Measurements from ENCODE around the gene DDX10. TPM values are rescaled to one million over a fixed set of nuclear protein-coding genes. Genes with fewer than 3 reads are reported as not detected.

Gene DDX10
- total and polyA plus RNA-seq, 4 donors = 8.0 to 11.8 (median 9.0) TPM

- TF ChIP-seq ATF3 (IDR thresholded peaks at IDR 0.05) (no peak), EGR1 (IDR thresholded peaks at IDR 0.05; ENCODE audit: low read depth in 2 of 2) (no peak), YY1 (IDR thresholded peaks at IDR 0.05) (no peak), HNF4A (conservative IDR thresholded peaks at IDR 0.05) (no peak), MAX (IDR thresholded peaks at IDR 0.05) (no peak), ZBTB33 (IDR thresholded peaks at IDR 0.05) (no peak), GABPA (IDR thresholded peaks at IDR 0.05 in 1 of 2, conservative IDR thresholded peaks at IDR 0.05 in 1 of 2) (no peak), CTCF (IDR thresholded peaks at IDR 0.05; ENCODE audit: low read depth, low read length, missing input control) (no peak), TAF1 (conservative IDR thresholded peaks at IDR 0.05) (no peak), JUND (IDR thresholded peaks at IDR 0.05) (no peak), FOXA2 (IDR thresholded peaks at IDR 0.05) (no peak), NR2F2 (IDR thresholded peaks at IDR 0.05) (no peak), HNF4G (IDR thresholded peaks at IDR 0.05) (no peak)
- no peaks in the 10 kb centered on the region for H3K27me3 ChIP-seq (ENCODE audit: control insufficient read depth in 4 of 4, insufficient read depth in 4 of 4, low read length in 3 of 4)
- no peaks in the 10 kb centered on the region for H3K36me3 ChIP-seq (ENCODE audit: control insufficient read depth in 4 of 4, insufficient read depth in 3 of 4, low read depth in 1 of 4, low read length in 3 of 4)
- H3K4me1 ChIP-seq (ENCODE audit: control insufficient read depth in 4 of 4, insufficient read depth in 4 of 4, low read length in 3 of 4) = no peaks in the 10 kb centered on the region
- H3K4me3 ChIP-seq (ENCODE audit: low read depth in 1 of 3, low read length in 3 of 3) = no peak overlapping the region
- no peak for DNase-seq (ENCODE audit: low spot score)
- no peak overlapping the region for H3K27ac ChIP-seq (ENCODE audit: low read depth in 1 of 2, low read length in 2 of 2)
- no peak overlapping the region for H3K9ac ChIP-seq (ENCODE audit: low read depth in 1 of 2, low read length in 2 of 2)
- H3K9me3 ChIP-seq (ENCODE audit: control insufficient read depth in 4 of 4, low read length in 3 of 4) = no peaks in the 10 kb centered on the region
- 90% methylated on average over 5 of the region's 5 CpGs for WGBS
Measured at GRCh38 chr11:108890482-108891105, 225.7 kb downstream of the DDX10 start.

- 92% methylated on average over 2 of the region's 2 CpGs for WGBS
Measured at GRCh38 chr11:108891143-108891542, 226.3 kb downstream of the DDX10 start.

More at GRCh38 chr11:108891143-108891542, 226.3 kb downstream of the DDX10 start:
- Histone ChIP-seq H3K27me3 (ENCODE audit: control insufficient read depth in 4 of 4, insufficient read depth in 4 of 4, low read length in 3 of 4) (no peaks in the 10 kb centered on the region), H3K9ac (ENCODE audit: low read depth in 1 of 2, low read length in 2 of 2) (no peak overlapping the region), H3K27ac (ENCODE audit: low read depth in 1 of 2, low read length in 2 of 2) (no peak overlapping the region), H3K9me3 (ENCODE audit: control insufficient read depth in 4 of 4, low read length in 3 of 4) (no peaks in the 10 kb centered on the region), H3K4me1 (ENCODE audit: control insufficient read depth in 4 of 4, insufficient read depth in 4 of 4, low read length in 3 of 4) (no peaks in the 10 kb centered on the region), H3K36me3 (ENCODE audit: control insufficient read depth in 4 of 4, insufficient read depth in 3 of 4, low read depth in 1 of 4, low read length in 3 of 4) (no peaks in the 10 kb centered on the region), H3K4me3 (ENCODE audit: low read depth in 1 of 3, low read length in 3 of 3) (no peak overlapping the region)
- TF ChIP-seq YY1 (IDR thresholded peaks at IDR 0.05) = no peak
- no peak for TF ChIP-seq CTCF (IDR thresholded peaks at IDR 0.05; ENCODE audit: low read depth, low read length, missing input control)
- TF ChIP-seq GABPA (IDR thresholded peaks at IDR 0.05 in 1 of 2, conservative IDR thresholded peaks at IDR 0.05 in 1 of 2) = no peak
- TF ChIP-seq HNF4G (IDR thresholded peaks at IDR 0.05) = no peak
- TF ChIP-seq NR2F2 (IDR thresholded peaks at IDR 0.05) = no peak
- TF ChIP-seq SP1 (IDR thresholded peaks at IDR 0.05) = no peak
- TF ChIP-seq TAF1 (conservative IDR thresholded peaks at IDR 0.05) = no peak
- no peak for TF ChIP-seq ZBTB33 (IDR thresholded peaks at IDR 0.05)
- DNase-seq (ENCODE audit: low spot score) = no peak
